DOHH2 (cell line): Measurements from ENCODE around the gene ARHGAP27.

Experiments
- H3F3A ChIP-seq: fragments of 200-600 bp; sonication (generic), shearing (Covaris generic); 2 replicates; pipeline ENCODE4 v1.6.0; 2016; ENCODE audit warnings: antibody characterized with exemption, mild to moderate bottlenecking; ENCODE audit not compliant: control insufficient read depth, insufficient read depth
- H3K27ac ChIP-seq: fragments of 200-600 bp; sonication (generic); 2 replicates; pipeline ENCODE4 v1.5.1; 2014; ENCODE audit warnings: low read depth, mild to moderate bottlenecking, low read length, moderate library complexity
- H3K27me3 ChIP-seq: fragments of 200-600 bp; sonication (generic); 2 replicates; pipeline ENCODE4 v1.6.1; 2014; ENCODE audit warnings: mild to moderate bottlenecking, low read length, mixed read lengths; ENCODE audit not compliant: control insufficient read depth
- H3K36me3 ChIP-seq: fragments of 200-600 bp; sonication (generic); 2 replicates; pipeline ENCODE4 v1.6.1; 2014; ENCODE audit warnings: mild to moderate bottlenecking, low read length, moderate library complexity, mixed read lengths; ENCODE audit not compliant: control insufficient read depth
- H3K4me1 ChIP-seq: fragments of 200-600 bp; sonication (generic); 2 replicates; pipeline ENCODE4 v1.6.1; 2014; ENCODE audit warnings: mild to moderate bottlenecking, low read length, mixed read lengths; ENCODE audit not compliant: control insufficient read depth
- H3K4me2 ChIP-seq: fragments of 200-600 bp; sonication (generic); 2 replicates; pipeline ENCODE4 v1.6.0; 2014; ENCODE audit warnings: mild to moderate bottlenecking, low read length, moderate library complexity
- H3K4me3 ChIP-seq: fragments of 200-600 bp; sonication (generic); 2 replicates; pipeline ENCODE4 v1.5.1; 2014; ENCODE audit warnings: mild to moderate bottlenecking, low read length, mixed read lengths
- H3K79me2 ChIP-seq: fragments of 200-600 bp; sonication (generic); 2 replicates; pipeline ENCODE4 v1.6.1; 2014; ENCODE audit warnings: mild to moderate bottlenecking, low read length, mixed read lengths; ENCODE audit not compliant: control insufficient read depth
- H3K9me2 ChIP-seq: fragments of 200-600 bp; sonication (generic); replicated peaks from 2 replicates; pipeline ENCODE4 v1.6.1; 2014; ENCODE audit warnings: mild to moderate bottlenecking, low read length, mixed read lengths; ENCODE audit not compliant: control insufficient read depth
- H3K9me3 ChIP-seq: fragments of 200-600 bp; sonication (generic); 2 replicates; pipeline ENCODE4 v1.6.1; 2014; ENCODE audit warnings: antibody characterized with exemption, low read length, mixed read lengths; ENCODE audit not compliant: control insufficient read depth, insufficient read depth
- H4K20me1 ChIP-seq: fragments of 200-600 bp; sonication (generic); 2 replicates; pipeline ENCODE4 v1.6.0; 2014; ENCODE audit warnings: low read depth, mild to moderate bottlenecking, antibody characterized with exemption, low read length, moderate library complexity; ENCODE audit not compliant: control insufficient read depth, insufficient read depth
- CTCF ChIP-seq: fragments of 200-600 bp; sonication (generic); IDR thresholded peaks from one replicate; pipeline ENCODE4 v1.5.1; 2014; ENCODE audit warnings: antibody characterized with exemption, mild to moderate bottlenecking, low read depth, low read length; ENCODE audit not compliant: poor library complexity, severe bottlenecking
- EZH2phosphoT487 ChIP-seq: fragments of 200-600 bp; sonication (generic); IDR thresholded peaks from 2 replicates; pipeline ENCODE4 v1.6.1; 2017; ENCODE audit warnings: borderline replicate concordance, mild to moderate bottlenecking, antibody characterized with exemption, low read length, moderate library complexity, mixed read lengths

Gene ARHGAP27

GRCh38 chr17:45423304-45423974 is 9.2 kb downstream of the ARHGAP27 start:
- Histone ChIP-seq H3F3A (peaks cover 1% of the 10 kb centered on the region), H3K4me1 (peaks cover 18% of the 10 kb centered on the region), H3K36me3 (no peaks in the 10 kb centered on the region), H4K20me1 (no peaks in the 10 kb centered on the region), H3K4me2 (no peak overlapping the region), H3K4me3 (no peak overlapping the region), H3K79me2 (no peaks in the 10 kb centered on the region), H3K9me2 (no peaks in the 10 kb centered on the region), H3K9me3 (no peaks in the 10 kb centered on the region), H3K27ac (no peak overlapping the region), H3K27me3 (0 out of 2 replicates have a peak, but pooled peaks cover 4% of the 10 kb centered on the region)
- TF ChIP-seq EZH2phosphoT487 (no peak), CTCF (no peak)

- Histone ChIP-seq H4K20me1 (no peaks in the 10 kb centered on the region), H3K4me1 (peaks cover 44% of the 10 kb centered on the region), H3F3A (no peaks in the 10 kb centered on the region), H3K4me2 (no peak overlapping the region), H3K27me3 (no peaks in the 10 kb centered on the region), H3K9me2 (no peaks in the 10 kb centered on the region), H3K27ac (no peak overlapping the region), H3K36me3 (no peaks in the 10 kb centered on the region), H3K79me2 (peaks cover under 1% of the 10 kb centered on the region; the same call in 1 of the 2 replicates), H3K9me3 (no peaks in the 10 kb centered on the region), H3K4me3 (no peak overlapping the region)
- TF ChIP-seq CTCF (no peak), EZH2phosphoT487 (no peak)
Observed at GRCh38 chr17:45414990-45415881, 17.4 kb downstream of the ARHGAP27 start.

- Histone ChIP-seq H3K9me3 (no peaks in the 10 kb centered on the region), H3F3A (no peaks in the 10 kb centered on the region), H3K9me2 (no peaks in the 10 kb centered on the region), H3K4me1 (peaks cover 59% of the 10 kb centered on the region), H3K4me3 (no peak overlapping the region), H3K4me2 (peak overlapping the region; percentile 10; the same call in 1 of the 2 replicates), H4K20me1 (no peaks in the 10 kb centered on the region), H3K36me3 (peaks cover 4% of the 10 kb centered on the region), H3K27ac (no peak overlapping the region), H3K27me3 (no peaks in the 10 kb centered on the region), H3K79me2 (peaks cover 17% of the 10 kb centered on the region)
- TF ChIP-seq CTCF (no peak), EZH2phosphoT487 (no peak)
Observed at GRCh38 chr17:45413498-45413923, 19.2 kb downstream of the ARHGAP27 start.
